SJCRH30 (cell line): ENCODE results near the gene PIRT. TPM values are rescaled to one million over a fixed set of nuclear protein-coding genes. Genes with fewer than 3 reads are reported as not detected.

Source experiments
- DNase-seq, 2 experiments: peaks; one replicate each; pipeline ENCODE4 v3.0.0-alpha.2; 2015 to 2020
- H3K27ac ChIP-seq: fragments of 250-450 bp; sonication (Bioruptor Pico); 2 replicates; pipeline ENCODE4 v1.5.1; 2020; ENCODE audit warnings: mild to moderate bottlenecking, moderate library complexity
- H3K27me3 ChIP-seq: fragments of 250-450 bp; sonication (Bioruptor Pico); 2 replicates; pipeline ENCODE4 v1.5.1; 2020; ENCODE audit warnings: mild to moderate bottlenecking, moderate library complexity
- H3K36me3 ChIP-seq: fragments of 250-450 bp; sonication (Bioruptor Pico); 2 replicates; pipeline ENCODE4 v1.5.1; 2020; ENCODE audit warnings: mild to moderate bottlenecking, moderate library complexity
- H3K4me1 ChIP-seq: fragments of 250-450 bp; sonication (Bioruptor Pico); 2 replicates; pipeline ENCODE4 v1.5.1; 2020; ENCODE audit warnings: mild to moderate bottlenecking, moderate library complexity
- H3K4me3 ChIP-seq: fragments of 250-450 bp; sonication (Bioruptor Pico); 2 replicates; pipeline ENCODE4 v1.5.1; 2020; ENCODE audit warnings: mild to moderate bottlenecking, moderate library complexity
- H3K9me3 ChIP-seq: fragments of 250-450 bp; sonication (Bioruptor Pico); replicated peaks from 2 replicates; pipeline ENCODE4 v1.5.1; 2020; ENCODE audit warnings: mild to moderate bottlenecking, moderate library complexity
- total RNA-seq: library from RNA; depleted of rRNA; stranded (reverse); fragments of >200 nt; shearing (Covaris generic); gene quantifications from 2 replicates; pipeline ENCODE4 v1.2.3, GENCODE V29; 2014

The PIRT gene
- total RNA-seq, 1 experiment from 2014 or later = not detected

DNA sequence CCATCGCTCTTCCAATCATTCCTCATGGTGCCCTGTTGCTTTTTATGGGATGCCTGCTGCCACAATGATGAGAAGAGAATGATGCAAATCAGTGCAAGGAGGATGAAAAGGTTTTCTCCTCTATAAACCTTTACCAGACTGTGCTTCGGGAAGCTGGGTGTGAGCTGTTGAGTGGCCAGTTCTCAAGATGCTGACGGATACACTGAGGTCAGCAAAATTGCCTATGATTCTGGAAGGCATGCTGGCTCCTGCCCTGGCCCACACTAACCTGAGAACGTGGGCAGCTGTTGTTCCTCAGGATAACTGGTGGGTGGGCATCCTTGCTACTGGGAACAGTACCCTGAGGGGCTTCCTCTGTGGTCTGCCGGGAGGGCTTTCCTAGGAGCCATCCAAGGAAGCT, 795 bp upstream of the PIRT start:
- H3K4me1 ChIP-seq = no peaks in the 10 kb centered on the region
- H3K4me3 ChIP-seq = no peak overlapping the region
- no peaks in the 10 kb centered on the region for H3K27me3 ChIP-seq
- H3K36me3 ChIP-seq = no peaks in the 10 kb centered on the region
- H3K9me3 ChIP-seq = no peaks in the 10 kb centered on the region
- no peak for DNase-seq
- no peak overlapping the region for H3K27ac ChIP-seq

DNA sequence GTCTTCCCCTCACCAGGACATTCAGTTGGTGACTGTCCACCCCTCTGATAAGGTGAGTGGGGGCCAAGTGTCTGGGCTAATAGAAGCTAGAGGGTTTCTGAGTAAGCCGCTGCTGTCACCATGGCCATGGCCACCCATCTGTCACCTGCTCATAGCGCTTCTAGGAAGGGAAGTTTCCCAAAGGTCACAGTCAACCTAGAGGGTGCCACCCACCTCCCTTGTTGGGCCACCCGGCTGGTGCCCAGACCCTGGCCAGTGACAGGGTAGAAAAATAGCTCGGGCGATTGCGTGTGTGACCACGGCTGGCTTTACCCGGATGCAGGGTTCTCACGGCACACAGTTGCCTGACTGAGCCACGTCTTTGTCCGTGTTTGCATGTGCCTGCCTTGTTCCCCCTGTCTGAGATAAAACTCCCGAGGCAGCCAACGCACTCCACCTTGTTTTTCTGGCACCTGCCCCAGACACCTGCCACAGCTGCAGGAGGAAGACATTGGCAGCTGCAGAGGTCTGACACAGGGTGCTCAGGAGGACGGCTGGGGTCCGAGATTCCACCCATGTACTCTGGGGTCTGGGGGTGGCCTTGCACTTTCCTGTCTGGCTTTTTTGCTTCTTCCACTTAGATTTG, 809 bp downstream of the PIRT start:
- no peaks in the 10 kb centered on the region for H3K9me3 ChIP-seq
- no peak for DNase-seq

GRCh38 chr17:10836145-10836544, 1.7 kb downstream of the PIRT start:
- Histone ChIP-seq H3K27me3 (no peaks in the 10 kb centered on the region), H3K9me3 (no peaks in the 10 kb centered on the region), H3K4me1 (no peaks in the 10 kb centered on the region), H3K27ac (no peak overlapping the region), H3K4me3 (no peak overlapping the region), H3K36me3 (no peaks in the 10 kb centered on the region)
- DNase-seq = no peak

More for the DNA sequence above, 809 bp downstream of the PIRT start:
- Histone ChIP-seq H3K36me3 (no peaks in the 10 kb centered on the region), H3K27me3 (no peaks in the 10 kb centered on the region), H3K27ac (no peak overlapping the region), H3K4me1 (no peaks in the 10 kb centered on the region), H3K4me3 (no peak overlapping the region)

DNA sequence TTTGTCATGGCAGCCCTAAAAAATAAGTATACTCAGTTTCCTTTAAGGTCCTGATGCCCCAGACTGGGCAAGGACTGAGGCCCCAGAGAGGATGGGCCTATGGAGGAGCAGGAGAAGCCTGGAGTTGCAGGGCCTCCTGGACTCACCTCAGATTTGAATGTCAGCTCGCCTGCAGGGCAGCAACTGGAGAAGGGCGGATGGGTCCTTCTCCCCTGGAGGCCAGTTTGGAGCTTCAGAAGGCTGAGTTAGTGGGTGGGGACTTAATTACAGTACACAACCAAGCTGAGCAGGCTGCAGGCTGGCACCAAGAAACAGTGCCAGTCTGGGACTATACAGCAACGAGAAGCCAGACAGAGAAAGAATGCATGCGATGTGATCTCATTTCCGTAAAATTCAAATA, 6.2 kb downstream of the PIRT start:
- Histone ChIP-seq H3K36me3 (no peaks in the 10 kb centered on the region), H3K27ac (no peak overlapping the region), H3K4me3 (no peak overlapping the region), H3K27me3 (no peaks in the 10 kb centered on the region), H3K4me1 (no peaks in the 10 kb centered on the region), H3K9me3 (no peaks in the 10 kb centered on the region)
- DNase-seq = no peak

GRCh38 chr17:10827898-10828552, 9.9 kb downstream of the PIRT start:
- no peak overlapping the region for H3K4me3 ChIP-seq
- DNase-seq = no peak

GRCh38 chr17:10824874-10825273, 13.0 kb downstream of the PIRT start:
- Histone ChIP-seq H3K27ac (no peak overlapping the region), H3K4me3 (no peak overlapping the region), H3K4me1 (no peaks in the 10 kb centered on the region), H3K27me3 (no peaks in the 10 kb centered on the region), H3K36me3 (no peaks in the 10 kb centered on the region), H3K9me3 (no peaks in the 10 kb centered on the region)
- no peak for DNase-seq

More at GRCh38 chr17:10827898-10828552, 9.9 kb downstream of the PIRT start:
- Histone ChIP-seq H3K36me3 (no peaks in the 10 kb centered on the region), H3K4me1 (no peaks in the 10 kb centered on the region), H3K9me3 (no peaks in the 10 kb centered on the region), H3K27ac (no peak overlapping the region), H3K27me3 (no peaks in the 10 kb centered on the region)

- DNase-seq = no peak
- Histone ChIP-seq H3K4me1 (no peaks in the 10 kb centered on the region), H3K27ac (no peak overlapping the region), H3K27me3 (no peaks in the 10 kb centered on the region), H3K36me3 (no peaks in the 10 kb centered on the region), H3K9me3 (no peaks in the 10 kb centered on the region), H3K4me3 (no peak overlapping the region)
Observed at GRCh38 chr17:10821770-10822169, 16.1 kb downstream of the PIRT start.

DNA sequence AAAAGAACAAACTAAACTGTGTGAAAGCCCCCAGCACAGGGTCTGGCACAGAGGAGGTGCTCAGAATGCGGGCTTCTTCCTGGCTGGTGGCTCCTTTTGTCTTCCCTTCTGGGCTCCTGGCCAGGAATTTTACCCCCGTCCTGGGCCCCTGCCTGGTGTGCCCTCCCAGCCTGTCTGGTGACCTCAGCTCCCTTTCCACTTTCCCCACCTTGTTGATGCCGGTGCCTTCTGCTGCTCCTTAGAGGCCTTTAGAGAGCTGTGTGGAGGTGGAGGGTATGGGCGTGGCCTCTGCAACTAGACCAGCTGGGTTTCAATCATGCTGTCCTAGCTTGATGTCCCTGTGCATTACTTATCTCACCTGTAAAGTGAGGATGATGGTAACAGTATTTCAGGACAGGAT, 16.8 kb downstream of the PIRT start:
- Histone ChIP-seq H3K9me3 (no peaks in the 10 kb centered on the region), H3K27ac (no peak overlapping the region), H3K27me3 (no peaks in the 10 kb centered on the region), H3K4me1 (no peaks in the 10 kb centered on the region), H3K4me3 (no peak overlapping the region), H3K36me3 (no peaks in the 10 kb centered on the region)
- no peak for DNase-seq

GRCh38 chr17:10815319-10815718, 22.6 kb downstream of the PIRT start:
- Histone ChIP-seq H3K27ac (no peak overlapping the region), H3K4me1 (no peaks in the 10 kb centered on the region), H3K36me3 (no peaks in the 10 kb centered on the region), H3K27me3 (no peaks in the 10 kb centered on the region), H3K4me3 (no peak overlapping the region), H3K9me3 (no peaks in the 10 kb centered on the region)
- DNase-seq = no peak

- H3K4me3 ChIP-seq = no peak overlapping the region
- no peaks in the 10 kb centered on the region for H3K4me1 ChIP-seq
- H3K27me3 ChIP-seq = no peaks in the 10 kb centered on the region
- no peaks in the 10 kb centered on the region for H3K36me3 ChIP-seq
- no peaks in the 10 kb centered on the region for H3K9me3 ChIP-seq
- H3K27ac ChIP-seq = no peak overlapping the region
- no peak for DNase-seq
Observed at GRCh38 chr17:10814075-10814474, 23.8 kb downstream of the PIRT start.

DNA sequence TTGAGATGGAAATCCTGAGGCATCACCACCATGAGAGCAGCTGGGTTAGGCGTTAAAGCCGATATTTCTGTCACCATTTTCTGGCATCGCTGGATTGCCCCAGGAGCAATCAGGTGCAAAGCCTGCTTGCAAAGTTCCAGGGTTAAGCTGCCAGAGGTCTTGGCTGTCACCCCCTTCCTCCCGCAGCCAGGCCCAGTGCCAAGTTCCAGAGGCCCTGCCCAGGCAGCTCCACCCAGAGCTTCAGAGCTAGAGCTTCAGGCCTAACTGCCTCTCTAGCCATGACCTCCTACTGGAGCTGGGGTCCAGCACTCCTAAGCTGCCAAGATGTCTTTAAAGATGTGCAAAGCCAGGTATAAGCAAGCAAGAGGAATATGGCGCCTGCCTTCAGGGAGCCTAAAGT, 25.2 kb downstream of the PIRT start:
- H3K4me1 ChIP-seq = no peaks in the 10 kb centered on the region
- H3K4me3 ChIP-seq = no peak overlapping the region
- no peak overlapping the region for H3K27ac ChIP-seq
- no peak for DNase-seq
- H3K36me3 ChIP-seq = no peaks in the 10 kb centered on the region
- H3K9me3 ChIP-seq = no peaks in the 10 kb centered on the region
- H3K27me3 ChIP-seq = no peaks in the 10 kb centered on the region

DNA sequence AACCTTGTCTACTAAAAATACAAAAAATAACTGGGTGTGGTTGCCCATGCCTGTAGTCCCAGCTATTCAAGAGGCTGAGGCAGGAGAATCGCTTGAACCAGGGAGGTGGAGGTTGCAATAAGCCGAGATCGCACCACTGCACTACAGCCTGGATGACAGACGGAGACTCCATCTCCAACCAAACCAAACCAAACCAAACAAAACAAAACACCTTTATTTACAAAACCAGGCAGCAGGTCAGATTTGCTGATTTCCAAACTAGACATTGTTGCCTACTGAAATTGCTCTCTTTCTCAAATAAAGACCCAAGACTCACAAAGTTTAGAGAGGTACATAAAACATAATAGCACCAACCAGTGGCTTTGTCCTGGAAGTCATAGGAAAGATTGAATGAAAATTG, 28.3 kb downstream of the PIRT start:
- Histone ChIP-seq H3K36me3 (no peaks in the 10 kb centered on the region), H3K27ac (no peak overlapping the region), H3K4me3 (no peak overlapping the region), H3K4me1 (no peaks in the 10 kb centered on the region), H3K9me3 (no peaks in the 10 kb centered on the region), H3K27me3 (no peaks in the 10 kb centered on the region)
- DNase-seq = no peak

DNA sequence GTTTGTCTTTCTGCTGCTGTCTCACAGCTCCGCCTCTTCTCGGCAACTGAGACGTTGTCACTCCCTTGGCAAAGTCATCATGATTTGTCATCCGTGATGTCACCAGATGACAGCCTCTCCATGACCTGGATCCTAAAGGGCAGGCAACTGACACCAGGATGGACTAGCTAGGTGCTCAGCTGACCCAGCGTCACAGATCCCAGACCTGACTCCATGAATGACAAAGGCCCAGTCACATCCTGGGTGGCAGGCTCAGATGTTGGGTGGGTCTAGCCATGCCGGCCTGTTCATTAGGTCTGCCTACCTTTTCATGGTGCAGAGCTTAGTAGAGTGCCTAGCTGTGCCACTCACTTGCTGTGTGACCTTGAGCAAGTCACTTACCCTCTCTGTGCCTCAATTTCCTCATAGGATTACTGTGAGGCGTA, 30.2 kb downstream of the PIRT start:
- Histone ChIP-seq H3K27me3 (no peaks in the 10 kb centered on the region), H3K27ac (no peak overlapping the region), H3K9me3 (no peaks in the 10 kb centered on the region), H3K36me3 (no peaks in the 10 kb centered on the region), H3K4me1 (no peaks in the 10 kb centered on the region), H3K4me3 (no peak overlapping the region)
- no peak for DNase-seq

DNA sequence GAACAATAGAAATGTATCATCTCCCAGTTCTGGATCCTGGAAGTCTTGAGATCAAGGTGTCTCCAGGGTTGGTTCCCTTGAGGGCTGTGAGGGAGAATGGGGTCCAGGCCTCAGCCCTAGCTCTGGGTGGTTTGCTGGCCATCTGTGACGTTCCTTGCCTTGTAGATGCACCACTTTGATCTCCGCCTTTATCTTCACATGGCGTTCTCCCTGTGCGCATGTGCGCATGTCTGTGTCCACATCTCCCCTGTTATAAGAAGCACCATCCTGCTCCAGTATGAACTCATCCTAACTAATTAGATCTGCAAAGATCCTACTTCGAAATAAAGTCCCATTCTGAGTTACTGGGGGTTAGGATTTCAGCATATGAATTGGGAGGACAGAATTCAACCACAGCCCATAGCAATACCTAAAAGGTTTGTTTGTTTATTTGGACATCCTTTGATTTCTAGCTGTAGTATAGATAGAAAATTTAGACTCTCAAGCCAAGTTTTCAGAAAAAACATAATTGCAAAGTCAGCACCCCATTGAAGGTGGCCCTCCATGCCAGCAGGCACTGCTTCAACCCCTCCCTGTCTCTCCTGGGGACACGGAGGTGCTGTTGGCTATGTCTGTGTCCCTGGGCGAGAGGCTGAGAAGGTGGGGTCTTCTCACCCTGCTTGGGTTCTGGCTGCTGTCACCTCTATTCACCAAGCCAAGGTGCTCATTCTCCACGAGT, 31.2 kb downstream of the PIRT start:
- Histone ChIP-seq H3K36me3 (no peaks in the 10 kb centered on the region), H3K9me3 (no peaks in the 10 kb centered on the region)

GRCh38 chr17:10805911-10806310, 32.0 kb downstream of the PIRT start:
- no peak for DNase-seq
- no peaks in the 10 kb centered on the region for H3K36me3 ChIP-seq
- no peak overlapping the region for H3K4me3 ChIP-seq
- H3K27ac ChIP-seq = no peak overlapping the region
- no peaks in the 10 kb centered on the region for H3K4me1 ChIP-seq
- H3K9me3 ChIP-seq = no peaks in the 10 kb centered on the region
- no peaks in the 10 kb centered on the region for H3K27me3 ChIP-seq

More for the DNA sequence above, 31.2 kb downstream of the PIRT start:
- no peaks in the 10 kb centered on the region for H3K27me3 ChIP-seq
- no peak for DNase-seq
- H3K27ac ChIP-seq = no peak overlapping the region
- H3K4me3 ChIP-seq = no peak overlapping the region
- no peaks in the 10 kb centered on the region for H3K4me1 ChIP-seq
